ENCODE measurements around the gene ZNF268. TPM values are rescaled to one million over a fixed set of nuclear protein-coding genes. Genes with fewer than 3 reads are reported as not detected.
A peak's percentile ranks its signal among the peaks of the same experiment; 100 is the strongest.

ZNF268 gene
- total and polyA plus RNA-seq, 7 experiments from 2014 or later, result 13.6 to 38.6 (median 18.6) TPM

DNA sequence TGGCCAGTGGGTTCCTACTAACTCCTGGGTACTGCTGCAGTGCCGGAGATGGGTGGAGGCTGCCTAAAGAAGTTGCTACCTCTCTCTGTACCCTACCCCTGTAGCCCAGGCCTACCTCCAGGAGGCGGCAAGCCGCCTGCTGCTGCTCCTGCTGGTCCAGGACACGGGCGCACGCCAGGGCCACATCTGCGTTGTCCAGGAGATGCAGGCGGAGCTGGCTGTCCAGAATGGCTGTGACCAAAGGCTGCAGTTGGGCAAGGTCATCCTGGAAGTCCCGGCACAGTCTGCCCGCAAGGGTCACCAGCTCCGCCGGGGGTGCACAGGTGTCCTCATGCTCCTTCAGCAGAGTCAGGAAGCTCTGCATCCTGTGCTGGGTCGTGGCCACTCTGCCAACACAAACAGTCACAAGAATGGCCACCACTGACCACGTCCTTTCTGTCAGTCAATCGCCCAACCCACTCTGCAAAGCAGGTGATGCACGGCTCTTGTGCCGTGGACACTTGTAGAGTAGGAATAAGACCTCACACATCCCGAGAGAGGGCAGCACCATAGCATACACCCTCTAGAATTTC is 52.8 kb downstream of the ZNF268 start:
- Histone ChIP-seq H3K4me3 (ENCODE audit: low read length) (no peak overlapping the region), H3K27me3 (ENCODE audit: control insufficient read depth in 2 of 2, insufficient read depth in 2 of 2, low read length in 2 of 2) (no peaks in the 10 kb centered on the region), H3K36me3 (ENCODE audit: control insufficient read depth in 2 of 3, insufficient read depth in 3 of 3, low read length in 3 of 3) (no peaks in the 10 kb centered on the region), H3K4me1 (ENCODE audit: control insufficient read depth in 2 of 2, insufficient read depth in 2 of 2, low read length in 2 of 2) (no peaks in the 10 kb centered on the region), H3K9me3 (ENCODE audit: control insufficient read depth in 2 of 3, low read length in 3 of 3) (no peaks in the 10 kb centered on the region), H3K27ac (ENCODE audit: low read depth, low read length) (no peak overlapping the region)
- ChIA-PET CTCF (no interaction called here), POLR2A (no interaction called here)
- intact Hi-C loops (cut with micrococcal nuclease), result no loop called here
- peaks cover under 1 to 55% (median 13%) of the 10 kb centered on the region in 11 donors for H3K9me3 Mint-ChIP-seq
- no peak overlapping the region for H3K4me3 Mint-ChIP-seq
- no peak overlapping the region for H3K27ac Mint-ChIP-seq
- ATAC-seq (no peak), DNase-seq (no peak)
- peaks cover 0 to 4% (median 0%) of the 10 kb centered on the region in 7 donors for H3K4me1 Mint-ChIP-seq
- H3K27me3 Mint-ChIP-seq, result peaks cover 0 to 23% (median 6%) of the 10 kb centered on the region in 5 donors
- peaks cover 0 to 12% (median 0%) of the 10 kb centered on the region in 5 donors for H3K36me3 Mint-ChIP-seq

DNA sequence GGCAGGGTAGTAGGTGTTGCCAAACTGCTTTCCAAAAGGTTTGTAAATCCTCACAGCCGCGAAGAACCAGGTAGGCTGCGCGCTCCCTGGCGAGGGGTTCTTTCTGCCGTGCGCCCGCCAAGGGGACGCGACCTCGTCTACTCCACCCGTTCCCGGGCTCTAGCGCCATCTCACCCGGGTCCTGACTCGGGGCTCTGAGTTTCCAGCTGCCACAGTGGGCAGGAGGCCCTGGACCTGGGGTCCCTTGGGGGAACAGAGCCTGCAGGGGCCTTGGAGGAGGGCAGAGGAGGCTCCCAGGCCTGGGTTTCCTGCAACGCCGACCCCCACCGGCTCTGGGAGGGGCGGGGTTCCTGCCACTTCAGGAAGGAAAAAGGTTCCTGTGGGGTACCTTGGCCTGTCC is 53.7 kb downstream of the ZNF268 start:
- Histone ChIP-seq H3K36me3 (ENCODE audit: control insufficient read depth in 2 of 3, insufficient read depth in 3 of 3, low read length in 3 of 3) (no peaks in the 10 kb centered on the region), H3K4me1 (ENCODE audit: control insufficient read depth in 2 of 2, insufficient read depth in 2 of 2, low read length in 2 of 2) (no peaks in the 10 kb centered on the region), H3K9me3 (ENCODE audit: control insufficient read depth in 2 of 3, low read length in 3 of 3) (no peaks in the 10 kb centered on the region), H3K27ac (ENCODE audit: low read depth, low read length) (no peak overlapping the region), H3K27me3 (ENCODE audit: control insufficient read depth in 2 of 2, insufficient read depth in 2 of 2, low read length in 2 of 2) (no peaks in the 10 kb centered on the region), H3K4me3 (ENCODE audit: low read length) (no peak overlapping the region)
- peaks cover 6 to 57% (median 21%) of the 10 kb centered on the region in 11 donors for H3K9me3 Mint-ChIP-seq
- no peak overlapping the region for H3K4me3 Mint-ChIP-seq
- ChIA-PET POLR2A (no interaction called here), CTCF (no interaction called here)
- peaks cover 0 to 24% (median 11%) of the 10 kb centered on the region in 5 donors for H3K27me3 Mint-ChIP-seq
- peaks cover 0 to 18% (median 2%) of the 10 kb centered on the region in 5 donors for H3K36me3 Mint-ChIP-seq
- DNase-seq, result no peak
- intact Hi-C loops (cut with micrococcal nuclease), result no loop called here
- H3K4me1 Mint-ChIP-seq, result peaks cover 0 to 4% (median 0%) of the 10 kb centered on the region in 7 donors
- no peak overlapping the region for H3K27ac Mint-ChIP-seq
- ATAC-seq, result no peak

GRCh38 chr12:133235401-133236112 is 54.3 kb downstream of the ZNF268 start, which contains the start of gene ANHX:
TSS of gene ANHX (minus strand) at chr12:133235877. CDS start at chr12:133234356, 1,521 bp downstream.
- POLR2A ChIA-PET, result no interaction called here
- ATAC-seq, result no peak
- intact Hi-C loops (cut with micrococcal nuclease), result no loop called here
- peaks cover 0 to 18% (median 2%) of the 10 kb centered on the region in 5 donors for H3K36me3 Mint-ChIP-seq
- peaks cover 0 to 4% (median 0%) of the 10 kb centered on the region in 7 donors for H3K4me1 Mint-ChIP-seq
- no peak within 1 kb of the TSS for H3K4me3 ChIP-seq (ENCODE audit: low read length)
- H3K9me3 Mint-ChIP-seq, result peaks cover 6 to 60% (median 16%) of the 10 kb centered on the region in 11 donors
- CTCF ChIA-PET, result no interaction called here
- H3K4me3 Mint-ChIP-seq, result no peak within 1 kb of the TSS
- H3K27ac Mint-ChIP-seq, result peak within 1 kb of the TSS in 1 of 9 donors; percentile 36
- no peak within 1 kb of the TSS for H3K27ac ChIP-seq (ENCODE audit: low read depth, low read length)
- peaks cover 0 to 21% (median 14%) of the 10 kb centered on the region in 5 donors for H3K27me3 Mint-ChIP-seq
- no peaks in the 10 kb centered on the region for H3K9me3 ChIP-seq (ENCODE audit: control insufficient read depth in 2 of 3, low read length in 3 of 3)
- DNase-seq, result no peak
- H3K36me3 ChIP-seq (ENCODE audit: control insufficient read depth in 2 of 3, insufficient read depth in 3 of 3, low read length in 3 of 3), result no peaks in the 10 kb centered on the region
- no peaks in the 10 kb centered on the region for H3K4me1 ChIP-seq (ENCODE audit: control insufficient read depth in 2 of 2, insufficient read depth in 2 of 2, low read length in 2 of 2)
- no peaks in the 10 kb centered on the region for H3K27me3 ChIP-seq (ENCODE audit: control insufficient read depth in 2 of 2, insufficient read depth in 2 of 2, low read length in 2 of 2)

- no peak for ATAC-seq
- no peaks in the 10 kb centered on the region for H3K27me3 ChIP-seq (ENCODE audit: control insufficient read depth in 2 of 2, insufficient read depth in 2 of 2, low read length in 2 of 2)
- Mint-ChIP-seq H3K27me3 (peaks cover 0 to 25% (median 19%) of the 10 kb centered on the region in 5 donors), H3K4me1 (peaks cover 0 to 4% (median 0%) of the 10 kb centered on the region in 7 donors), H3K27ac (no peak overlapping the region), H3K4me3 (no peak overlapping the region), H3K9me3 (peaks cover 6 to 61% (median 19%) of the 10 kb centered on the region in 11 donors), H3K36me3 (peaks cover 0 to 18% (median 2%) of the 10 kb centered on the region in 5 donors)
- no peaks in the 10 kb centered on the region for H3K4me1 ChIP-seq (ENCODE audit: control insufficient read depth in 2 of 2, insufficient read depth in 2 of 2, low read length in 2 of 2)
- intact Hi-C loops (cut with micrococcal nuclease), result no loop called here
- DNase-seq, result no peak
- CTCF ChIA-PET, result no interaction called here
- H3K4me3 ChIP-seq (ENCODE audit: low read length), result no peak overlapping the region
- no peaks in the 10 kb centered on the region for H3K9me3 ChIP-seq (ENCODE audit: control insufficient read depth in 2 of 3, low read length in 3 of 3)
- no peak overlapping the region for H3K27ac ChIP-seq (ENCODE audit: low read depth, low read length)
- POLR2A ChIA-PET, result no interaction called here
- H3K36me3 ChIP-seq (ENCODE audit: control insufficient read depth in 2 of 3, insufficient read depth in 3 of 3, low read length in 3 of 3), result no peaks in the 10 kb centered on the region
Measured at GRCh38 chr12:133236144-133236543, 54.8 kb downstream of the ZNF268 start.

DNA sequence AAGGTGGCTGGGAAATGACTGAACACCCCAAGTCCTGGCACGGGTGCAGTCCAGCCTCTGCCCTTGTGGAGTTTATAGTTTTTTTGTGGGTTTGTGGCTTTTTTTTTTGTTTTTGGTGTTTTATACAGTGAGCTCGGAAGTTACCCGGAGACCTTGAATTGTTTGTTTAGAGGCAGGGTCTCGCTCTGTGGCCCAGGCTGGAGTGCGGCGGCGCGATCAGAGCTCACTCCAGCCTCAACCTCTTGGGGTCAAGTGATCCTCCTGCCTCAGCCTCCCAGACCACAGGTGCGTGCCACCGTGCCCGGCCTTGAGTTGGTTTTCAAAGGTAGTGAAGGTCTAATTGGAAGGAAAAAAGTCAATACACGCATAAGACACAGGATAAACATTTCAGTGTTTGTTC is 55.3 kb downstream of the ZNF268 start:
- H3K36me3 Mint-ChIP-seq, result peaks cover 0 to 21% (median 2%) of the 10 kb centered on the region in 5 donors
- peaks cover 0 to 4% (median 0%) of the 10 kb centered on the region in 7 donors for H3K4me1 Mint-ChIP-seq
- H3K27ac ChIP-seq (ENCODE audit: low read depth, low read length), result no peak overlapping the region
- peak overlapping the region in 1 of 9 donors; percentile 36 for H3K27ac Mint-ChIP-seq
- H3K27me3 Mint-ChIP-seq, result peaks cover 0 to 27% (median 24%) of the 10 kb centered on the region in 5 donors
- CTCF ChIA-PET, result no interaction called here
- POLR2A ChIA-PET, result no interaction called here
- H3K9me3 Mint-ChIP-seq, result peaks cover 6 to 61% (median 19%) of the 10 kb centered on the region in 11 donors
- ATAC-seq (no peak), DNase-seq (no peak)
- no peaks in the 10 kb centered on the region for H3K4me1 ChIP-seq (ENCODE audit: control insufficient read depth in 2 of 2, insufficient read depth in 2 of 2, low read length in 2 of 2)
- intact Hi-C loops (cut with micrococcal nuclease), result no loop called here
- no peaks in the 10 kb centered on the region for H3K27me3 ChIP-seq (ENCODE audit: control insufficient read depth in 2 of 2, insufficient read depth in 2 of 2, low read length in 2 of 2)
- no peak overlapping the region for H3K4me3 ChIP-seq (ENCODE audit: low read length)
- no peaks in the 10 kb centered on the region for H3K36me3 ChIP-seq (ENCODE audit: control insufficient read depth in 2 of 3, insufficient read depth in 3 of 3, low read length in 3 of 3)
- H3K9me3 ChIP-seq (ENCODE audit: control insufficient read depth in 2 of 3, low read length in 3 of 3), result no peaks in the 10 kb centered on the region
- no peak overlapping the region for H3K4me3 Mint-ChIP-seq

DNA sequence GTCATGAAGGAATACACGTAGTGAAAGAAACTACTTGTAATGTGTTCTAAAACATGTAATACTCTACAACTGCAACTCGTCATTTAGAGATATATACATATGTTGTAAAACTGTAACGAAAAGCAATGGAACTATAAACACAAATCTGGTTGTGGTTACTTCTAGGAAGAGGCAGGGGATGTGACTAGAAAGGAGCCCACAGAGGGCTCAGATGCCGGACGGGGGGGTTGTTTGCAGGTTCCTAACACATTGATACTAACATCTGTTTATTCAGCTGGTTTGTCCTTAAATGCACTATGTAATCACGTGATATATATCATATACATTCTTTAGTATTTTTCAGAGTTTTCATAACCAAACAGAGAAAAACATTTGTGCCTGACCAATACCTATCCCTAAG is 70.4 kb downstream of the ZNF268 start:
- Mint-ChIP-seq H3K27me3 (peaks cover 0 to 15% (median 12%) of the 10 kb centered on the region in 5 donors), H3K4me1 (peaks cover 0 to 1% (median 0%) of the 10 kb centered on the region in 7 donors), H3K27ac (no peak overlapping the region), H3K4me3 (no peak overlapping the region), H3K9me3 (peaks cover 7 to 61% (median 42%) of the 10 kb centered on the region in 11 donors), H3K36me3 (peaks cover 0 to 14% (median 6%) of the 10 kb centered on the region in 5 donors)
- ChIA-PET CTCF (no interaction called here), POLR2A (no interaction called here)
- no peaks in the 10 kb centered on the region for H3K27me3 ChIP-seq (ENCODE audit: control insufficient read depth in 2 of 2, insufficient read depth in 2 of 2, low read length in 2 of 2)
- no peaks in the 10 kb centered on the region for H3K36me3 ChIP-seq (ENCODE audit: control insufficient read depth in 2 of 3, insufficient read depth in 3 of 3, low read length in 3 of 3)
- H3K27ac ChIP-seq (ENCODE audit: low read depth, low read length), result no peak overlapping the region
- no peak overlapping the region for H3K4me3 ChIP-seq (ENCODE audit: low read length)
- H3K9me3 ChIP-seq (ENCODE audit: control insufficient read depth in 2 of 3, low read length in 3 of 3), result no peaks in the 10 kb centered on the region
- H3K4me1 ChIP-seq (ENCODE audit: control insufficient read depth in 2 of 2, insufficient read depth in 2 of 2, low read length in 2 of 2), result no peaks in the 10 kb centered on the region
- ATAC-seq (no peak), DNase-seq (no peak)
- intact Hi-C loops (cut with micrococcal nuclease), result no loop called here

Measured in naive thymus-derived CD4-positive, alpha-beta T cell (primary cell).